ENCODE measurements around the gene BCL7A. TPM values are rescaled to one million over a fixed set of nuclear protein-coding genes. Genes with fewer than 3 reads are reported as not detected.

Gene BCL7A
- total RNA-seq, 1 experiment from 2014 or later: 14.5 TPM

DNA sequence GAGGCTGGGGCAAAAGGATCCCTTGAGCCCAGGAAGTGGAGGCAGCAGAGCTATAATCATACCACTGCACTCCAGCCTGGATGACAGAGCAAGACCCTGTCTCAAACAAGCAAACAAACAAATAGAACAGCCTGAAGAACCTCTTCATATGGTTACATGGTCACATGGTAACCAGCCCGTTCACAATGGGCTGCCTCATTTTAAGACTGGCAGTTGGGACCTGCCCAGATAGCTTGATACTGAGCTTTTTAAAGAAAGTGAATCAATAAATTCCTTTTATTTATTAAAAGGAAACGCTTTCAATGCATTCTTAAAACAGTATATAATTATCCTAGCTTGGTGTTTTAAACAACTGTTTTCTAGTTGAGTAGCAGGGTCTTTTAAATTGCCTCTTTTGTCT is 67.4 kb downstream of the BCL7A start:
- TF ChIP-seq, protein P1, sequence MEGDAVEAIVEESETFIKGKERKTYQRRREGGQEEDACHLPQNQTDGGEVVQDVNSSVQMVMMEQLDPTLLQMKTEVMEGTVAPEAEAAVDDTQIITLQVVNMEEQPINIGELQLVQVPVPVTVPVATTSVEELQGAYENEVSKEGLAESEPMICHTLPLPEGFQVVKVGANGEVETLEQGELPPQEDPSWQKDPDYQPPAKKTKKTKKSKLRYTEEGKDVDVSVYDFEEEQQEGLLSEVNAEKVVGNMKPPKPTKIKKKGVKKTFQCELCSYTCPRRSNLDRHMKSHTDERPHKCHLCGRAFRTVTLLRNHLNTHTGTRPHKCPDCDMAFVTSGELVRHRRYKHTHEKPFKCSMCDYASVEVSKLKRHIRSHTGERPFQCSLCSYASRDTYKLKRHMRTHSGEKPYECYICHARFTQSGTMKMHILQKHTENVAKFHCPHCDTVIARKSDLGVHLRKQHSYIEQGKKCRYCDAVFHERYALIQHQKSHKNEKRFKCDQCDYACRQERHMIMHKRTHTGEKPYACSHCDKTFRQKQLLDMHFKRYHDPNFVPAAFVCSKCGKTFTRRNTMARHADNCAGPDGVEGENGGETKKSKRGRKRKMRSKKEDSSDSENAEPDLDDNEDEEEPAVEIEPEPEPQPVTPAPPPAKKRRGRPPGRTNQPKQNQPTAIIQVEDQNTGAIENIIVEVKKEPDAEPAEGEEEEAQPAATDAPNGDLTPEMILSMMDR (IDR thresholded peaks at IDR 0.05): no peak
- TF ChIP-seq POLR2AphosphoS5 (IDR thresholded peaks at IDR 0.05; ENCODE audit: low read depth, low read length) (no peak), TCF7L2 (IDR thresholded peaks at IDR 0.05; ENCODE audit: low read depth, low read length) (no peak), SIN3A (IDR thresholded peaks at IDR 0.05; ENCODE audit: borderline replicate concordance, insufficient read depth, low read depth, low read length) (no peak)
- TF ChIP-seq, protein P2, sequence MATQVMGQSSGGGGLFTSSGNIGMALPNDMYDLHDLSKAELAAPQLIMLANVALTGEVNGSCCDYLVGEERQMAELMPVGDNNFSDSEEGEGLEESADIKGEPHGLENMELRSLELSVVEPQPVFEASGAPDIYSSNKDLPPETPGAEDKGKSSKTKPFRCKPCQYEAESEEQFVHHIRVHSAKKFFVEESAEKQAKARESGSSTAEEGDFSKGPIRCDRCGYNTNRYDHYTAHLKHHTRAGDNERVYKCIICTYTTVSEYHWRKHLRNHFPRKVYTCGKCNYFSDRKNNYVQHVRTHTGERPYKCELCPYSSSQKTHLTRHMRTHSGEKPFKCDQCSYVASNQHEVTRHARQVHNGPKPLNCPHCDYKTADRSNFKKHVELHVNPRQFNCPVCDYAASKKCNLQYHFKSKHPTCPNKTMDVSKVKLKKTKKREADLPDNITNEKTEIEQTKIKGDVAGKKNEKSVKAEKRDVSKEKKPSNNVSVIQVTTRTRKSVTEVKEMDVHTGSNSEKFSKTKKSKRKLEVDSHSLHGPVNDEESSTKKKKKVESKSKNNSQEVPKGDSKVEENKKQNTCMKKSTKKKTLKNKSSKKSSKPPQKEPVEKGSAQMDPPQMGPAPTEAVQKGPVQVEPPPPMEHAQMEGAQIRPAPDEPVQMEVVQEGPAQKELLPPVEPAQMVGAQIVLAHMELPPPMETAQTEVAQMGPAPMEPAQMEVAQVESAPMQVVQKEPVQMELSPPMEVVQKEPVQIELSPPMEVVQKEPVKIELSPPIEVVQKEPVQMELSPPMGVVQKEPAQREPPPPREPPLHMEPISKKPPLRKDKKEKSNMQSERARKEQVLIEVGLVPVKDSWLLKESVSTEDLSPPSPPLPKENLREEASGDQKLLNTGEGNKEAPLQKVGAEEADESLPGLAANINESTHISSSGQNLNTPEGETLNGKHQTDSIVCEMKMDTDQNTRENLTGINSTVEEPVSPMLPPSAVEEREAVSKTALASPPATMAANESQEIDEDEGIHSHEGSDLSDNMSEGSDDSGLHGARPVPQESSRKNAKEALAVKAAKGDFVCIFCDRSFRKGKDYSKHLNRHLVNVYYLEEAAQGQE (IDR thresholded peaks at IDR 0.05; ENCODE audit: insufficient read depth in 1 of 2, low read depth in 2 of 2, low read length in 1 of 2): no peak
- CTCF ChIA-PET: no interaction called here
- in situ Hi-C loops (cut with HindIII; ENCODE audit: low pct_unique_long_range_greater_than_20kb, low sequenced_read_pairs): no loop called here

DNA sequence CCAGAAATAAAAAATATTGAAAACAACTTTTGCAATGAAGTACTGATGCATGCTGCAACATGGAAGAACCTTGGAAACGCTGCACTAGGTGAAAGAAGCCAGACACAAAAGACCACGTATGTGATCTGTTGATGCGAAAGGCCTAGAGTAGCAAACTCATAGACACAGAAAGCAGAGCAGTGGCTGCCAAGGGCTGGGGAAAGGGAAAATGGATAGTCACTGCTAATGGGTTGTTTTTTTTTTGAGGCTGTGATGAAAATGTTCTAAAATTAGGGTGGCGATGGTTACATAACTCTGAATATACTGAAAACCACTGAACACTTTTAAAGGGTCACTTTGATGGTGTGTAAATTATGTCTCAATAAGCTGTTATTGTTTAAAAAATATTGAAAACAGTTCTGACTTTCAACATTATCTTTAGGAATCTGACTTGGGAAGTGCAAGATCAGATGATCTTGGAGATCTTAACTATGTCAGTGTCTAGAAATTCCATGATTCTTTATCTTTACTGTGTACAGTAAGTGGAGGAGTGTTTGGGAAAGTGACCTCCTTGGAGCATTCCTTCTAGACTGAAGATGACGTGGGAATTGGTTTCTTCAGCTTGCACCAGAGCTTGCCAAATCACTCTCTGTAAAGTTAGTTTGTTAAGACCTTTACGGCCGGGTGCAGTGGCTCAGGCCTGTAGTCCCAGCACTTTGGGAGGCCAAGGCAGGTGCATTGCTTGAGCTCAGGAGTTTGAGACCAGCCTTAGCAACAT is 69.3 kb downstream of the BCL7A start:
- H3K27me3 ChIP-seq (ENCODE audit: control insufficient read depth, insufficient read depth, low read length): no peaks in the 10 kb centered on the region
- POLR2A ChIA-PET: no interaction called here
- H3K9me3 ChIP-seq (ENCODE audit: control insufficient read depth, insufficient read depth, low read depth, low read length): no peaks in the 10 kb centered on the region
- no peak overlapping the region for H3K4me3 ChIP-seq (ENCODE audit: low read depth in 2 of 2, low read length in 2 of 2)
- TF ChIP-seq, protein P2 (IDR thresholded peaks at IDR 0.05; ENCODE audit: insufficient read depth in 1 of 2, low read depth in 2 of 2, low read length in 1 of 2): no peak
- TF ChIP-seq, protein P1 (IDR thresholded peaks at IDR 0.05): no peak
- TF ChIP-seq TCF7L2 (IDR thresholded peaks at IDR 0.05; ENCODE audit: low read depth, low read length) (no peak), SIN3A (IDR thresholded peaks at IDR 0.05; ENCODE audit: borderline replicate concordance, insufficient read depth, low read depth, low read length) (no peak), POLR2AphosphoS5 (IDR thresholded peaks at IDR 0.05; ENCODE audit: low read depth, low read length) (no peak)
- CTCF ChIA-PET: no interaction called here
- H3K4me1 ChIP-seq (ENCODE audit: control insufficient read depth, insufficient read depth, low read length): peaks cover 67% of the 10 kb centered on the region
- TSS peak; percentile 29 for BruUV-seq (replicated peaks)
- no peak for ATAC-seq
- H3K36me3 ChIP-seq (ENCODE audit: control insufficient read depth, insufficient read depth, low read length): no peaks in the 10 kb centered on the region
- DNase-seq (ENCODE audit: low read depth, low spot score): no peak
- intact Hi-C loops (cut with micrococcal nuclease; ENCODE audit: unreplicated experiment): no loop called here
- peak overlapping the region; percentile 96 for H3K27ac ChIP-seq (ENCODE audit: low read length)
- in situ Hi-C loops (cut with HindIII; ENCODE audit: low pct_unique_long_range_greater_than_20kb, low sequenced_read_pairs): no loop called here

More for the DNA sequence above, 67.4 kb downstream of the BCL7A start:
- no peaks in the 10 kb centered on the region for H3K27me3 ChIP-seq (ENCODE audit: control insufficient read depth, insufficient read depth, low read length)
- intact Hi-C loops (cut with micrococcal nuclease; ENCODE audit: unreplicated experiment): no loop called here
- ATAC-seq: no peak
- H3K4me3 ChIP-seq (ENCODE audit: low read depth in 2 of 2, low read length in 2 of 2): no peak overlapping the region
- no peaks in the 10 kb centered on the region for H3K9me3 ChIP-seq (ENCODE audit: control insufficient read depth, insufficient read depth, low read depth, low read length)
- DNase-seq (ENCODE audit: low read depth, low spot score): no peak
- BruUV-seq (replicated peaks): no TSS peak
- H3K36me3 ChIP-seq (ENCODE audit: control insufficient read depth, insufficient read depth, low read length): peaks cover 5% of the 10 kb centered on the region; the same call in 1 of the 2 replicates
- H3K27ac ChIP-seq (ENCODE audit: low read length): peak overlapping the region; percentile 65
- peaks cover 55% of the 10 kb centered on the region for H3K4me1 ChIP-seq (ENCODE audit: control insufficient read depth, insufficient read depth, low read length)
- POLR2A ChIA-PET: interaction anchor here (0.6 to 1.8 kb wide), 9 partner anchors 8 to 197 kb away, joined by 3 to 12 read pairs (median 5); partner anchors contain the start of gene MLXIP

Data from Panc1 (cell line).